Islet precursor cell (in vitro differentiated cells): Measurements from ENCODE around the gene APC2.
A peak's percentile ranks its signal among the peaks of the same experiment; 100 is the strongest.
"Not testable (repeated sequence)": the region's sequence is repeated elsewhere in the genome, so short reads cannot be mapped to it uniquely, and the experiment has no call there.

Experiments
- DNase-seq: peaks from one replicate; pipeline ENCODE4 v3.0.0-alpha.2; 2018

The APC2 gene

DNA sequence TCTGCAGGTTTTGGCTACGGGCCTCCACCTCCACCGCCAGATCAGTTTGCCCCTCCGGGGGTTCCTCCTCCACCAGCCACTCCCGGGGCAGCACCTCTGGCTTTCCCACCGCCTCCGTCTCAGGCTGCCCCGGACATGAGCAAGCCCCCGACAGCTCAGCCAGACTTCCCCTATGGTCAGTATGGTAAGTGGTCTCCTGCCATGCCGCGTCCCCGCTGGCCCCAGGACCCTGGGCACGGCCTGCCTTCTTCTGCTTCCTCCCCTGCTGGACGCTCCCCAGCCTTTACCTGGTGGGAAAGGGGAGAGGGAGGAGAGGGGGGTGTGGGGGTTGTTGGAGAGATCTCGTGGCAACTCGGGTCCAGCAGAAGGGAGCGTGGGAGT, 17.4 kb upstream of the APC2 start:
- DNase-seq = no peak

DNA sequence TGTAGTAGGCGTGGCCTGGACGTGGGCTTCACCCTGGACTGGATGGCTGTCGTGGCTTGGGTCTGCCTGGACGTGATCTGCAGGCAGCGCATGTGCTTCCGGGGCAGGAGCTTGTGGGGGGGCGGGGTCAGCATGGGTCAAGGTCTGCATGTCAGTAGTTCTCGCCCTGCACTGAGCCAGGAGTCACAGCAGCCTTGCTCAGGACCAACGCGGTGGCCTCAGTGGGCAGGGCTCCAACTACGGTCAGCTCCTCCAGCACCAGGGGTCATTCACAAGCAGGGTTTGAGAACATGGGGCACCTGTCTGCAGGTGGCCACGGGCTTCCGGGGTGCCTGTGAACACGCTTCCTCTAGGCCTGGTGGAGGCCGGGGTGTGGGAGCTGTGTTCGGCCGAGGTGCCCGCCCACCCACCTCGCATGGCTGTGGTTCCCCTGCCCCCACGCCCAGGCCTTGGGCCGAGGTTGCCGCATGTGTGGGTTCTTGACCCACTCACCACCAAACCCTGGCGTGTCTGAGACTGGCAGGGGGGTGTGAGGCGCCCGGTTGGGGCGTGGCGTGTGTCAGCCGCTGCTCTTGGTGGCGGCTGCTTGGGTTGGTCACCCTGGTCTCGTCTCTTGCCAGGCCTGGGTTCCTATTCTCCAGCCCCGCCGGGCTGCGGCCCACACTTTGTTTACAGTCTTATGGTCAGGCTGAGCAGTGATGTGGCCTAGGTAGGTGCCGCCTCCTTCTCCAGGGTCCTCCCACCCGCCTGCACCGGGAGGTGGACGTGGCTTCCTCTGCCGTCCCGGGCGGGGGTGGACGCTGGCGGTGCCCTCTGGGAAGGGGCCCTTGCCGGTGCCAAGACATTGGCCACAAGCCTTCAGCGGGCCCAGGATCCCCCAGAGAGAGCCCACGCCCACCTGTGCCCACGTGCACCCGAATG, 16.5 kb upstream of the APC2 start:
- no peak for DNase-seq

DNA sequence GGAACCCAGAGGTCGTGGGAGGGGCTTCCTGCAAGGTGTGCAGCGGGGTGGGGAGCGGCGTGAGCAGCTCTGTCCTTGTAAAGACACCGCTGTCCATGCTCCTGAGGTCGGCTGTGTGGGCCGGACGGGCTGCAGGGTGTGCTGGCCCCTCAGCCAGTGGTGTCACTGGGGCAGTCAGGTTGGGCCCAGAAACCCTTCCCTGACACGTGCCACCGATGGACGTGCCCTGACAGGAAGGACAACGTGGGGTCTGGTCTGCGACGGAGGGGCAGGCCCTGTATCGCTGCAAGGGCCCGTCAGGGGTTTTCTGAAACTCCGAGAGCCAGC, 15.9 kb upstream of the APC2 start:
- no peak for DNase-seq

DNA sequence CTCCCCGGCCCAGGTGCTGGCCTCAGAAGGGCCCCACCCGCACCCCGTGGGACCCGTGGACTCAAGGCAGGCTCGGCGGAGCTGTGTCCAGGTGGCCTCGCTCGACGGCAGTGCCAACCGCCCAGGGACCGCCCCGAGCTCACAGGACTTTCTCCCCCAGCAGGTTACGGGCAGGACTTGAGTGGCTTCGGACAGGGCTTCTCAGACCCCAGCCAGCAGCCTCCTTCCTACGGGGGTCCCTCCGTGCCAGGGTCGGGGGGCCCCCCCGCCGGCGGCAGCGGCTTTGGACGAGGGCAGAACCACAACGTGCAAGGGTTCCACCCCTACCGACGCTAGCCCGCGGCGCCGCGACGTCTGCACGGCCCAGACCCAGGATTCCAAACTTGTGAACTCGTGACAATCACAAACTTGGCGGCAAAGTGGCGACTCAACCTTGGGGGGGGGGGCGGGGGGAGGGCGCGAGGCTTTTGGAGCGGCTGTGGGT, 15.3 kb upstream of the APC2 start:
- DNase-seq = no peak

DNA sequence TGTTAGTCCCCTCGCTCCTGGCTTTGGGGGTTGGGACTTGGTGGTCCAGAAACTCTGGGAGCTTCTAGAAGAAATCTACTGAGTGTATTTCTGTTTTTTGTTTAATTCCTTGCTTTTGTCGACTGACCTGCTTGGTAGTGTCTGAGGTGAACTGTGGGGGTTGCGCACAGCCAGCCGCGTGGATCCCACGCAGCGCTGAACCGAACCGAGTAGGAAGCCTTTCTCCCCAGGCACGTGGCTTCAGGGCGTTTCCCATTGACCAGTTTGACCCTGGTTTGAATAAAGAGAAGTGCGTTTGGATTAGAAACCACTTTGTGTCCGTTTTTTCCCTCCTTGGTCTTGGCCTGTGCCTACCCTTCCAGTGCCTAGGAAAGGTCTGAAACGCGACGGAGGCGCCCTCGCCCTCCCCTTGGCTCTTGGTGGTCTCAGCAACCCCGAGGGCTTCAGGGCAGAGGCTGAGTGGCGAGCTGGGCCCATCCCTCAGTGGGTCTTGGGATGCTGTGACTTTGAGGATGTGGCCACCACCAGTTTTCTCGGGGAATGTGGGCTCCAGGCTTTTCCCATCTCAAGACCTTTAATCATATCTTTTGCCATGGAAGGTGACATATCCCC, 14.4 kb upstream of the APC2 start:
- DNase-seq = no peak

DNA sequence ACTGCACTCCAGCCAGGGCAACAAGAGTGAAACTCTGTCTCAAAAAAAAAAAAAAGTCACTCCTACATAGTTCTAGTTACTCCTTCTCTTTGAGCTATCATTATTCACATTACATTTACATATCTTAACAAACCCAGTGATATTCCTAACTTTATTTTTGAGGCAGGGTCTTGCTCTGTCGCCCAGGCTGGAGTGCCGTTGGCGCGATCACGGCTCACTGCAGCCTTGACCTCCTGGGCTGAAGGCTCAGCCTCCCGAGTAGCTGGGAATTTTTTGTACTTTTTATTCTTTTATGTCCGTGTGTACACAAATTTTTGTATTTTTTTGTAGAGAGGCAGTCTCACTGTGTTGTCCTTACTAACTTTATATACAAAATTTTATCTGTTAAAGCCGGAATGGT, 12.3 kb upstream of the APC2 start:
- DNase-seq = no peak

DNA sequence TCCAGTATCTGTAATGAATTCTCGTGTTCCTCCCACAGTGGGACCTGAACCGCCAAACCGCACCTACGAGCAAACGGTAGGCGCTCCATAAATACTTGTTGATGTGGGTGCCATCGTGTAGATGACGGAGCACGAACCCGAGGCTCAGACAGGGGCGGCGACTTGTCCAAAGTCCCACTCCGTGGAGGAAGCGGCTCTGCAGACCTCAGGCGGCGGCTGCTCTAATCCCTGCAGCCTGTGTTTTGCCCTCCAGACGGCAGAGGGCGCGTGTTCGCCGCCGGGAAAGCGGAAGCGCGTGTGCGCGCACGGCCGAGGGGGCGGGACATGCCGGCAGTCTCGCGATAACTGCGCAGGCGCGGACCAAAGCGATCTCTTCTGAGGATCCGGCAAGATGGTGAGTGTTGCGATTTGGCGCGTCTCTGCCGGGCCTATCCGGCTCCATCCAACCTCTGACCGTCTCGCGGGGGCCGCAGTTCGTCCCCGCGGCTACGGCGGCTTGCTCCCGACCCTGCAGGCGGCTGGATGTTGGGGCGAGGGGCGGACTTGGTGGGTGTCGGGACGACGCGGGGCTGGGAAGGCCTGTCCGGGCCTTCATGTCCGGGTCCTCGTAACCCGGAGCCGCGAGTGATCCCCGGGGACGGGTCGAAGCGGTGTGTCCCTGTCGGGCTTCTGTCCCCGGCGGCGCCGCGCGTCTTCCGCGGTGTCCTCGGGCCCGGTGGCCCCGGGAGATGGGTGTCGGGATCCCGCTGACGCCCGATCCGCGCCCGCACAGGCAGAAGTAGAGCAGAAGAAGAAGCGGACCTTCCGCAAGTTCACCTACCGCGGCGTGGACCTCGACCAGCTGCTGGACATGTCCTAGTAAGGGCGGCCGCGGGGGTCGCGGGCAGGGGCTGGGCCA, 11.6 kb upstream of the APC2 start, which contains the start of gene RPS15:
TSS of gene RPS15 (plus strand) at position 362 of the 898 bp plus-strand sequence. CDS start at position 392, 30 bp downstream.
- peak; percentile 97 for DNase-seq

DNA sequence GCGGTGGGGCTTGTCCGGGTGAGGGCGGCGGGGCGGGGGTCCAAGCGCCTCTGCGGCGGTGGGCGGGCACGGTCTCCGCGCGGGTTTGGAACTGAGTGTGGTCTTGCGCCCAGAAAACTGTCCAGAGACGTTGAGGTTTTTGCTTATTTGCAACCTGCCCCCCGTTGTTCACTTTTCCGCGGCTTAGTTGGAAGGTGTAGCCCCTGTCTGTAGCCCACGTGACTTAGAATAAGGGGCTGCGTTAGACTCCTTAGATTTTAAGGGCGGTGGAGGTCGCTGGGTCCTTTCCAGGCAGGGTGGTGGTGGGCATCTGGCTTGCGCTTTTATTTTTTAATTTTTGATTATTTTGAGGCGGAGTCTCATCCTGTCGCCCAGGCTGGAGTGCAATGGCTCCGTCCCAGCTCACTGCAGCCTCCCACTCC, 11.0 kb upstream of the APC2 start:
- no peak for DNase-seq

DNA sequence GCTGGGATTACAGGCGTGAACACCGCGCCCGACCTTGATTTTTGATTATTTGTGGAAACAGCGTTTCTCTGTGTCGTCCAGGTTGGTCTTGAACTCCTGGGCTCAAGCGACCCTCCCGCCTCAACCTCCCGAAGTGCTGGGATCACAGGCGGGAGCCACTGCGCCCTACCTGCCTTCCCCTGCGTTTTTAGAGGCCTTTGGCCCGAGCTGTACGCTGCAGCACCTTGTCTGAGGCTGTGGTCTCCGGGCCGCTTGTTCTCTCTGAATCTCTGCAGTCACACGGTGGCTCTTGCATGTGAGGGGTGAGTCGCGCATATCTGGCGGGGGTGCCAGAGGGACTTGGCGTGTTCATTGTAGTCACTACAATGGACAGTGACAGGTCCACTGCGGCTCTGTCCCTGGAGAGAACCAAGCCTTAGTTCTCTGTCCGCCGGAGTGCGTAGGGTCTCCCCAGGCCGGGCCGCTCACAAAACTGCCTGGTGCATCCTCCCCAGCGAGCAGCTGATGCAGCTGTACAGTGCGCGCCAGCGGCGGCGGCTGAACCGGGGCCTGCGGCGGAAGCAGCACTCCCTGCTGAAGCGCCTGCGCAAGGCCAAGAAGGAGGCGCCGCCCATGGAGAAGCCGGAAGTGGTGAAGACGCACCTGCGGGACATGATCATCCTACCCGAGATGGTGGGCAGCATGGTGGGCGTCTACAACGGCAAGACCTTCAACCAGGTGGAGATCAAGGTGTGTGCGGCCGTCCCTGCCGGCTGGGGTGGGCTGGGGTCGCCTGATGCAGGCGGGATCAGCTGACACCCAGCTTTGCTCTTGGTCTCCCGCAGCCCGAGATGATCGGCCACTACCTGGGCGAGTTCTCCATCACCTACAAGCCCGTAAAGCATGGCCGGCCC, 10.2 kb upstream of the APC2 start:
- not testable (repeated sequence) for DNase-seq

DNA sequence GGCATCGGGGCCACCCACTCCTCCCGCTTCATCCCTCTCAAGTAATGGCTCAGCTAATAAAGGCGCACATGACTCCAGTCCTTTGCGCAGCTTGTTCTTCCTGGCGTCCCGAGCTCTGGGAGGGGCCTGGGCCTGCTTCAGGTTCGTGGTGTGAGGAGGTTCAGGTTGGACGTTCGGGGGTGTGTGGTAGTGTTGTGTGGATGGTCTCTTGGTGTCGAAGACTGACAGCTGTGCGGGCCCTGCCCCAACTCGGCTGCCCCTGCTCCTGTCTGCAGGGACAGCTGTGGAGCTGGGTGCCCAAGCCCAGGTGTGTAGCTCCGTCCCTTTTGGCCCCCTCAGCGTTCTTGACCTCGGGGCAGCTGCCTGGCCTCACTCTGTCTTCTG, 9.5 kb upstream of the APC2 start:
- DNase-seq = no peak

DNA sequence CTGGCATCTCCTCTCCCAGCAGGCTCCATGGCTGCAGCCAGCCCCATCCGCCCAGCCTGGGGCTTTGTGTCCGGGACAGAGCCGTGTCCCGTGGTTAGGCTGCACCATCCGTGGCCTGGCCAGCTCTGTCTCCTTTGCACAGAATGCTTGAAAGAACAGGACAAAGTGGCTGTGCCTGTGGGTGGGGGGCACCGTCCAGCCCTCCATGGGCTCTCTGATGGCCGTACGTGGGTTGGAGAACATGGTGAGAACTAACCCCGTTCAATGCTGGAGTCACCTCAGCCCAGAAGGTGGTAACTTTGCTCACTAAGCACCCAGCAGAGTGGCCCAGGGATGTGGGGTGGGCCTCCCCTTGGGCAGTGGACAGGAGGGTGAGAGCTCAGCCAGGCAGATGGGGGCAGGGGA, 8.9 kb upstream of the APC2 start:
- no peak for DNase-seq

DNA sequence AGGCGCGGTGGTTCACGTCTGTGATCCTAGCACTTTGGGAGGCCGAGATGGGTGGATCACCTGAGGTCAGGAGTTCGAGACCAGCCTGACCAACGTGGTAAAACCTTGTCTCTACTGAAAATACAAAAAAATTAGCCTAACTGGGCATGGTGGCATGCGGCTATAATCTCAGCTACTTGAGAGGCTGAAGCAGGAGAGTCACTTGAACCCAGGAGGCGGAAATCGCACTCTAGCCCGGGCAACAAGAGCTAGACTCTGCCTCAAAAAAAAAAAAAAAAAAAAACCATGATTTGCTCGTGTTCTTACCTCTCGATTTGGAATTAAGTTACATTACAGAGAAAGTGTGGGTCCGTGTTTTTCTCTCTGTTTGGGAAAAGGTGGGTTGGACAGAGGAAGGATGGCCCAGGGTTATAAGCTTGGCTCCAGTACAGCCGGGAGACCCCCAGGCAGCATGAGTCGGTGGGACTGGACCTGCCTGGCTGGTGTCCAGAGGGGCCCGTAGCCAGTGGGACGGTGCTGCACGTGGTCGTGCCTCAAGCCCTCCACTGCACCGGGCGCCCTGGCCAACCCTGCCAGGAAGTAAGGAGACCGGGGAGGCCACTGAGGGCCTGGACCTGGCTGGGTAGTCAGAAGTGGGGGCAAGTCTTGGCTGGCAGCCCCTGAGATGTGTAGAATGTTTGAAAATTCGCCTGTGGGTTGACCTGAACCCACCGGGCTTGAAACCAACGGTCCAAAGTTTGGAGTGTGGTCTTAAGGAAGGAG, 8.1 kb upstream of the APC2 start:
- DNase-seq = no peak

DNA sequence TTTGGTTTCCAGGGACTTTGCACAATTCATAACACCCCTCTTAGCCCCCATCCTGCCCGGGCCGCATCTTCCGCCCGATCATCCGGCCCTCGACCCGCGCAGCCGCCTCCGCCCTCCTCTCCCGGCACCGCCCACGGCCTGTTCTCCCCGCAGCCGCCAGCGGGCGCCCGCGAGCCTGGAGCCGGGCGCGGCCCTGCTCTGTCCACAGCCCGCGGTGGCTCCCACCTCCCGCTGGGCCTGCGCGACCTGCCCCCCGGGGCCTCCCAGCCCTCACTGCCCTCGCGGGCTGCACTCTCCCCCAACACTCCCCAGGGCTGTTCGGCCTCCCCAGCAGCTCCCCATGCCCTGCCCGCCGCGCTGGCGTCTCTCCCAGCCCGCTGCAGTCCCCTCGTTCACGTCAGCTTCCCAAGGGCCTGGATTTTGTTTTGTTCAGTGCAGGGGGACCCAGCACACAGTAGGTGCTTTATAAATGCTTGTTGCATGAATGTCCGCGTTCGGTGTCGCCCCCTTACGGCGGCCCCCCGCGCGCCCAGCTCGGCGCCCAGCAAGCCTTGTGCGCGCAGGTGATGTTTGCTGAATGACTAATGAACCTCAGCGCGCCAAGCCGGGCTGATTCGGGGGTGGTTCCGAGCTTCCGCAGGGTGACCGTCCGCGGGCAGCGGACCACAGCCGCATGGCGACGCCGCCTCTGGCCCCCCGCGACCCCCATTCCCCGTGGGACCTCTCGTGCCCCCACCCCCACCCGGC, 4.6 kb upstream of the APC2 start:
- DNase-seq = peak; percentile 86

DNA sequence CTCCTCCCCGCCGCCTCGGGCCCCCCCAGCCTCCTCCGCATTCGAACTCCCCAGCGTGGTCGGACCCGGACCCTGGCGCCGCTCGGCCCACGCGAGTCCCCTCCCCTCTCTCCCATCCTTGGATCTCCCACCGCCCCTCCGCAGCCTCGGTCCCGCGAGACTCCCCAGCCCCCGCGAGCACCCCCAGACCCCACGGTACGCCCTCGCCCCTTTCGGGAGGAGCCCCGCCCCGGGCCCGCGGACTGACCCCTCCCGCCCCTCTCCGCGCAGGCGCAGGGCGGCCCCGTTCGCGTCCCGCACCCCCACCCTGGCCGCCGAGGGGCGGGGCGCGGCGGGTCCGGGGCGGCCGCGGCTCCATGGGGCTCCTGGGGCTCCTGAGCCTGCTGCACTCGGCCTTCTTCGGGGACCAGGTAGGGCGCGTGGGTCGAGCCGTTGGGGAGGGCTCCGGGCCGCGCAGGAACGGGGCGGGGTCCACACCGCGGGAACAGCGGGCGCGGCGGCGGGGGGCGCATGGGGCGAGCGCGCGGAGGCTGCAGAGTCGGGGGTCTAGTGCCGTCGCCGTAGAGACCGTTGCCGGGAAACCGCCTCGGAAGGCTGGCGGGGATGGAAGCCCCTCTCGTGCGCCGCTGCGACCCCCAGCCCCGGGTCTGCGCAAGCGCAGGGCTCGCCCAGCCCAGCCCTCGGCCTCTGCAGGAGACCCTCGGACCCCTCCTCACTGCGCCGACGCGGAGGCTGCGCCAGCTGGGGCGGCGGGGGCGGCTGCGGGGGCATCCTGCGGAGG, 3.8 kb upstream of the APC2 start:
- DNase-seq = no peak

DNA sequence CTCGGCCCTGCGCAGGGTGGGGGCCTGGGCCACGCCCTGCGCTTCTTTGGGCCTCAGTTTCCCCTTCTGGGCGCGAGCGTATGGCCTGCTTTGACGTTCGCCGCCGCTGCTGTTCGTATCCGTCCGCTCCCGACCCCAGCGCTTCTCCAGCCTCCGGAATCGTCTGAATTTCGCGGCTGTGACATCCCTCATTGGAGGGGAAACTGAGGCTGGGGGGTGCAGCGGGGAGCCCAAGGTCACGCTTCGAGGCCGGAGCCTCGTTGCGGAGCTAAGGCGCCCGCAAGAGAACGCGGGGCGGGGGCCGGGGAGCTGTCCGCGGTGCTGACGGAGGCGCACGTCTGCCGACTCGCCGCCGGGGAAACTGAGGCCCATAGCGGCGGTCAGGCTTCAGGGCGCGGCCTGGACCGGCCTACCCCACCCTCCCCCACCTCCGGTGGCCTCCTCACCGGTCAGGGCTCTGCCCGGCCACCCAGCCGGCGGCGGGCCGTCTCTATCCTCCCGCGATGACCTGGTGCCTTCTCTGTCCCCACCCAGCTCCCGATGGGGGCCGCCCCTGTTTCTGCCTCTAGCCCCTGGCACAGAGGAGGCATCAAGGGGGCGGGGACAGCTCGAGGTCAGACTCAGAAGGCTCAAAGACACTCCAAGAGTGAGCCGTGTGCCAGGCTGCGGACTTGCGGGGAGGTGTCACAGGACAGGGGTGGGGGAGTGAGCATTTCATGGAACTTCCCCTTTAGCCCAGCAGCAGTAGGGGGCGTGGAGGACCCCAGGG, 3.0 kb upstream of the APC2 start:
- no peak for DNase-seq

DNA sequence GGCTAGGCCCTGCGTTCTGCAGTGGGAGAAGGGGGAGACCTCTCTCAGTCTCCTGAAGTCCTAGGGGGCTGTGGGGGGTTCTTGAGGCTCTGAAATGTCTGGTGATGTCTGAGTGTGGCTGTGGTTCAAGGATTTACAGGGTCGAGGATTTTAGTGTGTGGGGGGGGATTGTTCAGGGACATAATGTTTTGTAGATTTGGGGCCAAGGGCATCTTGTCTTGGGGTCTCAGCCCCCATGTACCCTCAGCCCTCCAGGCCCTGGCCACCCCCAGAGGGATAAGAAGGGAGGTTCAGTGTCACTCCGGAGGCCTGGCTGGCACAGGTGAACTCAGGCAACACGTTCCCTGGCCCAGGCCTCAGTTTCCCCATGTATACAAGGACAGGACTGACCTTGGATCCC, 2.4 kb upstream of the APC2 start:
- no peak for DNase-seq

DNA sequence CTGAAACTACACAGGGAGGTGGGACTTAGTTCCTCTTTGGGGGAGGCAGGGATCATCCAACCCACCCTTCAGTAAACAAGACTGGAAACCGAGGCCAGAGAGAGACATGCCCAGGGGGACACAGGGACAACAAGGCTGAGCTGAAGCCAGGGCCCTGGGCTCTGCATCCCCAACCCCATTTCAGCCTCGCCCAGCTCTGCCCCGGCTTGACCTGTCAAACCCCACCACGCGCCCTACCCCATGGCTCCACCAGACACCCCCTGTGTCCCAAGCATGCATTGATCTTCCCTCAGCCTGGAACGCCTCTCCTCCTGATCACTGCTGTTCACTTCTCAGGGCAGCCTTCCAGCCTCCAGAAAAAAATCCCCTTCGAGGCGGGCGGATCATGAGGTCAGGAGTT, 2.0 kb upstream of the APC2 start:
- DNase-seq = no peak

DNA sequence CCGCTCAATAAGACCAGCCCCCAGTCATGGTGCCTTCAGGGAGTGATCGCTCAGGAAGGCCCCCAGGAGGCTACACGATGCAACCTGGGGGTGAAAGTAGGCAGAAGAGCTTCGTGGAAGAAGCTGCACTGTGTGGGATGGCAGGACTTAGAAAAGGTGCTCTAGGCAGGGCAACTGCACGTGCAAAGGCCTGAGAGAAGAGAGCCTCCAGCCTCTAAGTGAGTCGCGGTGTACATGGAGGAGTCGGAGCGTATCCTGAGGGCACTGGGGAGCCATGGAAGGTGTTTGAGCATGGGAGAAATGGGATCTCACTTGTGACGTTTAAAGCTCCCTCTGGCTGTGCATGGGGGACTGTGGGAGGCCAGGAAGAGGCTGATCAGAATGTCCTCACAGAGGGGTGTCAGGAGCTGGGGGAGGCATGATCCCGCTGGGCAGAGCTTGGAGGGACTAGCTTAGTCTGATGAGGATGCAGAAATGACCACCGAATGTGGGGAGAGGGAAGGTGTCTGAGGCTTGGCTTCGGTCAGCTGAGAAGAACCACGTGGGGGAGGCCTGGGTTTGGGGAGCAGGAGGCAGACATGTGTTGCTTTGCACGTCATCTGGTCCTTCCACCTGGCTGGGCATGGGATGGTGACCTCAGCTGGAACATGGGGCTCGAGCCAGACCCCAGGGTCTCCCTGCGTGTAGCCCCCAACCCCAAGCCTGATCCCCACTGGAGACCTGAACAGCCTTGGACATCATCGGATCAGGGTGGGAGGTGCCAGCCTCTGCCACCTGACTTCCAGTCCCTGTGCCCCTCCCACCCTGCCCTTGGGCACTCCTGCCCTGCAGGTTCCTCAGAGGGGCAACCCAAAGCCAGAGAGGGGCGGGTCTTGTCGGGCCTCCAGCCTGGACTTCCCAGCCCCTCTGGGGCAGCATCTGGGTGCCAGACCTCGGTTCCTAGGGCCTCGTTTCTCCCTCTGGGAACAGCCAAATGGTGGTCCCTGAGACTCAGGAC, 1.1 kb downstream of the APC2 start:
- DNase-seq = no peak
